ENCODE measurements around the gene FBXL16. TPM values are rescaled to one million over a fixed set of nuclear protein-coding genes. Genes with fewer than 3 reads are reported as not detected.

The FBXL16 gene
- total RNA-seq, 1 donor: not detected

DNA sequence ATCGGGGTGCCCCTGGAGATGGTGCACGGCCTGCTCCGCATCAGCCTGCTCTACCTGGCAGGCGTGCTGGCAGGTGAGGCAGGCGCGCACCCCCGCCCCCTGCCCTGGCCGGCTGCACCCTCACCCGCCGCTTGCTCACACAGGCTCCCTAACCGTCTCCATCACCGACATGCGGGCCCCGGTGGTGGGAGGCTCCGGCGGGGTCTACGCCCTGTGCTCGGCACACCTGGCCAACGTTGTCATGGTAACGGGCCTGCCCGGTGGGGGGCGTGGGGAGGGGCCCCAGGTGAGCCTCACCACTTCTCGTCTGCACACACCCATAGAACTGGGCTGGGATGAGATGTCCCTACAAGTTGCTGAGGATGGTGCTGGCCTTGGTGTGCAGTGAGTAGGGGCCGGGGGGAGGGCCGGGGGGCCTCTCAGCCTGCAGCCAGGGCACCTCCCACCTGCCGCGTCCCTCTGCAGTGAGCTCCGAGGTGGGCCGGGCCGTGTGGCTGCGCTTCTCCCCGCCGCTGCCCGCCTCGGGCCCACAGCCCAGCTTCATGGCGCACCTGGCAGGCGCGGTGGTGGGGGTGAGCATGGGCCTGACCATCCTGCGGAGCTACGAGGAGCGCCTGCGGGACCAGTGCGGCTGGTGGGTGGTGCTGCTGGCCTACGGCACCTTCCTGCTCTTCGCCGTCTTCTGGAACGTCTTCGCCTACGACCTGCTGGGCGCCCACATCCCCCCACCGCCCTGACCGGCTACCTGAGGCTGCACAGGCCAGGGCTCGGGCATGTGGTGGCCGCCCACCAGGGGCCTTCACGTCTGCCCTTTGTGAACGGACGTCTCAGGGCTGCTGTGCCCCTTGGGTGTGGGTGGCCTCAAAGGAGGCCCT is 28.0 kb downstream of the FBXL16 start:
- H3K36me3 ChIP-seq (ENCODE audit: insufficient read depth, low read length): peaks cover 27% of the 10 kb centered on the region
- no peak overlapping the region for H3K4me2 ChIP-seq (ENCODE audit: insufficient read depth, low read length)
- no peaks in the 10 kb centered on the region for H3K27me3 ChIP-seq (ENCODE audit: insufficient read depth, low read length)
- H3K9me3 ChIP-seq (ENCODE audit: low read depth, low read length): no peaks in the 10 kb centered on the region
- DNase-seq (ENCODE audit: insufficient read length, low spot score, missing footprints): no peak
- H3K4me3 ChIP-seq (ENCODE audit: insufficient read depth, low read length): no peak overlapping the region
- peaks cover 19% of the 10 kb centered on the region for H3K79me2 ChIP-seq (ENCODE audit: insufficient read depth, low read length)
- peaks cover 43% of the 10 kb centered on the region for H4K20me1 ChIP-seq (ENCODE audit: insufficient read depth, low read length)
- TF ChIP-seq, protein P1, sequence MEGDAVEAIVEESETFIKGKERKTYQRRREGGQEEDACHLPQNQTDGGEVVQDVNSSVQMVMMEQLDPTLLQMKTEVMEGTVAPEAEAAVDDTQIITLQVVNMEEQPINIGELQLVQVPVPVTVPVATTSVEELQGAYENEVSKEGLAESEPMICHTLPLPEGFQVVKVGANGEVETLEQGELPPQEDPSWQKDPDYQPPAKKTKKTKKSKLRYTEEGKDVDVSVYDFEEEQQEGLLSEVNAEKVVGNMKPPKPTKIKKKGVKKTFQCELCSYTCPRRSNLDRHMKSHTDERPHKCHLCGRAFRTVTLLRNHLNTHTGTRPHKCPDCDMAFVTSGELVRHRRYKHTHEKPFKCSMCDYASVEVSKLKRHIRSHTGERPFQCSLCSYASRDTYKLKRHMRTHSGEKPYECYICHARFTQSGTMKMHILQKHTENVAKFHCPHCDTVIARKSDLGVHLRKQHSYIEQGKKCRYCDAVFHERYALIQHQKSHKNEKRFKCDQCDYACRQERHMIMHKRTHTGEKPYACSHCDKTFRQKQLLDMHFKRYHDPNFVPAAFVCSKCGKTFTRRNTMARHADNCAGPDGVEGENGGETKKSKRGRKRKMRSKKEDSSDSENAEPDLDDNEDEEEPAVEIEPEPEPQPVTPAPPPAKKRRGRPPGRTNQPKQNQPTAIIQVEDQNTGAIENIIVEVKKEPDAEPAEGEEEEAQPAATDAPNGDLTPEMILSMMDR (IDR thresholded peaks at IDR 0.05; ENCODE audit: extremely low read depth, low read depth, low read length): no peak
- no peak overlapping the region for H2AFZ ChIP-seq (ENCODE audit: low read length)
- H3K27ac ChIP-seq (ENCODE audit: low read depth, low read length): no peak overlapping the region
- peaks cover 16% of the 10 kb centered on the region for H3K4me1 ChIP-seq (ENCODE audit: insufficient read depth, low read length)

DNA sequence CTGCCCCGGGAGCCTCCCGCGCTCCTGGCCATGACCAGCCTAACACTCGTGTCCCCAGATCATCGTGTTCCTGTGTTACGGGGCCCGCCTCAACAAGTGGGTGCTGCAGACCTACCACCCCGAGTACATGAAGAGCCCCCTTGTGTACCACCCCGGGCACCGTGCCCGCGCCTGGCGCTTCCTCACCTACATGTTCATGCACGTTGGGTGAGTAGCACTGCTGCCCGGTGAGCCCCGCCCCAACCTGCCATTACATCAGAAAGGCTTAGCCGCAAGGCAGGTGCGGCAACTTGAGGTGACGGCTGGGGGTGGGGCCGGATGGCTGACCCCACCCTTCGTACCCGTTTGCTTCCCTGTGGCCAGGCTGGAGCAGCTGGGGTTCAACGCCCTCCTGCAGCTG is 28.7 kb downstream of the FBXL16 start:
- Histone ChIP-seq H3K27me3 (ENCODE audit: insufficient read depth, low read length) (no peaks in the 10 kb centered on the region), H3K4me1 (ENCODE audit: insufficient read depth, low read length) (peaks cover 14% of the 10 kb centered on the region), H3K36me3 (ENCODE audit: insufficient read depth, low read length) (peaks cover 27% of the 10 kb centered on the region), H3K9me3 (ENCODE audit: low read depth, low read length) (no peaks in the 10 kb centered on the region), H3K4me2 (ENCODE audit: insufficient read depth, low read length) (no peak overlapping the region), H2AFZ (ENCODE audit: low read length) (no peak overlapping the region), H3K79me2 (ENCODE audit: insufficient read depth, low read length) (peaks cover 12% of the 10 kb centered on the region), H4K20me1 (ENCODE audit: insufficient read depth, low read length) (peaks cover 40% of the 10 kb centered on the region), H3K27ac (ENCODE audit: low read depth, low read length) (no peak overlapping the region), H3K4me3 (ENCODE audit: insufficient read depth, low read length) (no peak overlapping the region)
- TF ChIP-seq, protein P1 (IDR thresholded peaks at IDR 0.05; ENCODE audit: extremely low read depth, low read depth, low read length): no peak
- no peak for DNase-seq (ENCODE audit: insufficient read length, low spot score, missing footprints)

- Histone ChIP-seq H4K20me1 (ENCODE audit: insufficient read depth, low read length) (peaks cover 37% of the 10 kb centered on the region), H3K79me2 (ENCODE audit: insufficient read depth, low read length) (peaks cover 8% of the 10 kb centered on the region), H2AFZ (ENCODE audit: low read length) (no peak overlapping the region), H3K27ac (ENCODE audit: low read depth, low read length) (no peak overlapping the region), H3K4me3 (ENCODE audit: insufficient read depth, low read length) (no peak overlapping the region), H3K36me3 (ENCODE audit: insufficient read depth, low read length) (peaks cover 24% of the 10 kb centered on the region), H3K4me1 (ENCODE audit: insufficient read depth, low read length) (peaks cover 10% of the 10 kb centered on the region), H3K4me2 (ENCODE audit: insufficient read depth, low read length) (no peak overlapping the region), H3K27me3 (ENCODE audit: insufficient read depth, low read length) (no peaks in the 10 kb centered on the region), H3K9me3 (ENCODE audit: low read depth, low read length) (no peaks in the 10 kb centered on the region)
- TF ChIP-seq, protein P1 (IDR thresholded peaks at IDR 0.05; ENCODE audit: extremely low read depth, low read depth, low read length): no peak
- DNase-seq (ENCODE audit: insufficient read length, low spot score, missing footprints): no peak
These were observed 29.1 kb downstream of the FBXL16 start for GRCh38 chr16:676565-676902.

GRCh38 chr16:675884-676564 is 29.6 kb downstream of the FBXL16 start:
- H3K79me2 ChIP-seq (ENCODE audit: insufficient read depth, low read length): peaks cover 5% of the 10 kb centered on the region
- H4K20me1 ChIP-seq (ENCODE audit: insufficient read depth, low read length): peaks cover 33% of the 10 kb centered on the region
- DNase-seq (ENCODE audit: insufficient read length, low spot score, missing footprints): peak; percentile 92
- H3K4me3 ChIP-seq (ENCODE audit: insufficient read depth, low read length): peak overlapping the region; percentile 66
- H3K4me2 ChIP-seq (ENCODE audit: insufficient read depth, low read length): peak overlapping the region; percentile 64
- H3K27me3 ChIP-seq (ENCODE audit: insufficient read depth, low read length): no peaks in the 10 kb centered on the region
- no peaks in the 10 kb centered on the region for H3K9me3 ChIP-seq (ENCODE audit: low read depth, low read length)
- peaks cover 5% of the 10 kb centered on the region for H3K4me1 ChIP-seq (ENCODE audit: insufficient read depth, low read length)
- TF ChIP-seq, protein P1 (IDR thresholded peaks at IDR 0.05; ENCODE audit: extremely low read depth, low read depth, low read length): no peak
- H3K27ac ChIP-seq (ENCODE audit: low read depth, low read length): no peak overlapping the region
- peaks cover 26% of the 10 kb centered on the region for H3K36me3 ChIP-seq (ENCODE audit: insufficient read depth, low read length)
- no peak overlapping the region for H2AFZ ChIP-seq (ENCODE audit: low read length)
